HG03064 (cell line): ENCODE data around the gene PROZ.

Source experiments
- ATAC-seq: cut with Tn5 transposase; IDR thresholded peaks from one replicate; pipeline ENCODE4 v1.9.1; 2021; ENCODE audit warnings: low read depth; ENCODE audit not compliant: unreplicated experiment

PROZ gene

DNA sequence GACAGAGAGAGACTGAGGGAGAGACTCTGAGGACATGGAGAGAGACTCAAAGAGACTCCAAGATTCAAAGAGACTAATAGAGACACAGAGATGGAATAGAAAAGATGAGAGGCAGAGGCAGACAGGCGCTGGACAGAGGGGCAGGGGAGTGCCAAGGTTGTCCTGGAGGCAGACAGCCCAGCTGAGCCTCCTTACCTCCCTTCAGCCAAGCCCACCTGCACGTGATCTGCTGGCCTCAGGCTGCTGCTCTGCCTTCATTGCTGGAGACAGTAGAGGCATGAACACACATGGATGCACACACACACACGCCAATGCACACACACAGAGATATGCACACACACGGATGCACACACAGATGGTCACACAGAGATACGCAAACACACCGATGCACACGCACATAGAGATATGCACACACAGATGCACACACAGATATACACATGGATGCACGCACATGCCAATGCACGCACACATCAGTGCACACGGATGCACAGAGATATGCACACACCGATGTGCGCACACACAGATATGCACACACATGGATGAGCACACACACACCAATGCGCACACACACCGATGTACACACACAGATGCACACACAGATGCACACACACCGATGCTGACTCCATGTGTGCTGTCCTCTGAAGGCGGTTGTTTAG lies 39.2 kb upstream of the PROZ start:
- no peak for ATAC-seq

DNA sequence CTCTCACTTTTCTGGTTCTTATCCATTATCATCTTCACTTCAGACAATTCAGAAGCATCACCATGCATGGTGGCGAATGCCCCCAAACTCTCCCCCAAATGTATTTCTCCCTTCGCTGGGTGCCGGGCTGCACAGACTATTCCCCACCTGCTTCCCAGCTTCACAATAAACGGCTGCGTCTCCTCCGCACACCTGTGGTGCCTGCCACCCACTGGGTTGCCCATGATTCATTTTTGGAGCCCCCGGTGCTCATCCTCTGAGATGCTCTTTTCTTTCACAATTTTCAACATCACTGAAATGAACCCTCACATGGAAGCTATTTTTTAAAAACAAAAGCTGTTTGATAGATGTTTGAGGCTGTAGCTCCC lies 38.6 kb upstream of the PROZ start:
- ATAC-seq = no peak

DNA sequence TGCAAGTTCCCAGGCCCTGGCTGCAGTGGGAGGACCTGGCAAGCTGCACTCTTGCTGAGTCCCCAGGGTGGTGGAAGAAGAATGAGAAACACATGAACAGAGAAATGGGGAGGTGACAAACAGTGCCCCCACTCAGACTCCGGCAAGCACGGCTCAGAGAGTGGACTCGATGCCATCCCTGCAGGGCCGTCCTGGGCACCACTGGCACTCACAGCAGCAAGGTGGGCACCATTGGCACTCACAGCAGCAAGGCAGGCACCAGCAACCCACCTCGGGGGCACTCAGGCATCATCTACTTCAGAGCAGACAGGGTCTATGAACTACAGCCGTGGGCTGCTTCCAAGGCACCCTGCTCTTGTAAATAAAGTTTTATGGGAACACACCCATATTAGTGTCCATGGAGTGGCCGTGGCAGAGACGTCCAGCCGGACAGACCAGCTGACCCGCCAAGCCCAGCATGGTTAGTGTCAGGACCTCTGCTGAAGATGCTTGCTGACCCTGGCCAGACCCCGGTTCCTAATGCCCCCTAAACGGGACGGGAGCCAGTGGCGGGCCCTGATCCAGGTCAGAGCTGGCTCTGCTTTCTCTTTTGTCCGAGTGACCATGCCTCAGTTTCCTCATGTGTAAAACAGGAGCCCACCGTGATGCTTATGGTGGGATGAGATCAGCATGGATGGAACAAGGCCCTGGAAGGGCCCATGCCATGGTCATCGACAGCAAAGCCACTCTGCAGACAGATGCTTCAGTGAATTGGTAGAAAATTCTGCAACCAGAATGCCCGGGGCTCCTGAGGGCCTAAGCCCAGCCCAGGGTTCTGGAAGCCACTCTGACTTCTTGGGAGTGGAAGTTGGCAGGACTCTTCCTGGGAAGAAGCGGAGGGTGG lies 37.9 kb upstream of the PROZ start:
- no peak for ATAC-seq

DNA sequence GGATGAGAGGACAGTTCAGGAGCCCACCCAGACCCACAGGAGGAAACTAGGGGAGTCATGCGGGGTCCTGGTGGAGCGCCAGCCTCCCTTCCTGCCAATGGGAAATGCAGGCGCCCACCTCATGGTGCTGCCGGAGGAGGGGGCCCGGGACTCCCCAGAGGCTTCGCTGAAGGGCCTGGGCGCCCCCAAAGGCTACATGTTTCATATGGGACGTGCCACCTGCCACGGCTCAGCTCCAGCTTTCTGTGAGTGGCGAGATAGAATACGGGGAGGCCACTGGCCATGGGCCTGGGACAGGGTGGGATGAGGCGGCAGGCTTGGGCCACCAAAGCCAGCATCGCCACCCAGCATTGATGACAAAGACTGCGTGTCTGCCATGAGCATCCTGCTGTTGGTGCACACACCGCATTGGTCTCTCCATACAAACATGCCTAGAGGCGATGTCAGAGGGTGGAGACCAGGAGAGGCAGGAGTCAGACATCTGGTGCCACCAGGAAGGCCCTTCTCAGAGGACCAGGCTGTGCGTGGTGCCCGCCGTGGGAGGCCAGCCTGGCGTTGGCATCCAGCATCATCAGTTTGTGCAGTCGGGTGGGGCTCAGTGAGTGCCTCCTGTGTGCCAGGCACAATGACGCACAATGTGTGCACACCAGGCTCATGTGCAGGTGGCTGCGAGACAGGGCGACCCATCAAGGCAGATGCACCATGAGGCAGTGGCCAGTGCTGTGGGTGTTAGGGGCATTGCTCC lies 37.1 kb upstream of the PROZ start:
- no peak for ATAC-seq

DNA sequence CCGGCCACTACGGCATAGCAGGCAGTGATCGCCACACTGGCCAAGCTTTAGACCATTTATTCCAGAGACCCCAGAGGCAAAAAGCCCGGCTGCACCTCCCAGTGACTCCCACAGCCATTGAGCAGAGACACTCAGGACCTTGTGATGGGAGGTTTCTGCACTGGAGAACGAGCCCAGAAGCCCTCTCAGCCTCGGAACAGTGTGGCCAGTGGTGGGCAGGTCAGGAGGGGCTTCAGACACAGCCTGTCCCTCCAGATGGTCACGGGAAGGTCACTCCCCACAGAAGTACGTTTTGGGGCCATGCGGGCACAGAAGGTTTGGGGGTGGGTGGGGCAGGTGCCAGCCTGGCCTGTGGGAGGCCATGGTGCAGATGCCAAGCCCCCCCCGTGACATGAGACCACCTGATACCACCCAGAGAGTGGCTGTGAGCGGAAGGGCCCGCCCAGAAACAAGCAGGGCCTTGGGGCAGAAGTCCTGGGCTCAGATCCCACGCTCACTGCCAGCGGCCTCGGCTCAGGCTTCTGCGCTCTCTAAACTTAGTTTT lies 36.4 kb upstream of the PROZ start:
- ATAC-seq = no peak

DNA sequence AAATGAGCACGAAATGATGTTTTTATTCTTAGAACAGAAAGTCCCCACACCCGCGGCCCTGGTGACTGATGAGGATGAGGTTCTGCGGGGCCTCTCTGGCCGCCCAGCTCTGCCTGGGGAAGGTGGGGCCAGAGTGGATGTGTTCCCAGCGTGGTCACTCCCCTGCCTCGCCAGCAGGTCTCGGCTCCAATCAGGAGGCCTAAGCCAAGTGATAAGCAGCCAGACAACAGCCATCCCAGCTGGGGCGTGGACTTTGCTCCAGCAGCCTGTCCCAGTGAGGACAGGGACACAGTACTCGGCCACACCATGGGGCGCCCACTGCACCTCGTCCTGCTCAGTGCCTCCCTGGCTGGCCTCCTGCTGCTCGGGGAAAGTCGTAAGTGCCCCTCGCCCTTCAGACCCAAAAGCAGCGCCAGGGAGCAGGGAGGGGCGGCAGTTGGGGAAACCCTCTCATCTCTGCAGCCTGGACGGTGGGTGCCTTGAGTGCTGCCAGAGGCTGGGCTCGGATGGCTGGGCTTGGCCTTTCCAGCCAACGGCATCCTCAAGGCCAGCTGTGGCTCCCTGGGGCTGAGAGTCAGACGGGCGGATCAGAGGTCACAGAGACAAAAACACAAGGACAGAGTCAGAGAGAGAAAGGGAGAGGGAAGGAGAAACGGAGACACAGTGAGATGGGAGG lies 35.8 kb upstream of the PROZ start, which contains the start of gene F10:
TSS of gene F10 (plus strand) at position 250 of the 676 bp plus-strand sequence. CDS start at position 307, 57 bp downstream.
- ATAC-seq = no peak

DNA sequence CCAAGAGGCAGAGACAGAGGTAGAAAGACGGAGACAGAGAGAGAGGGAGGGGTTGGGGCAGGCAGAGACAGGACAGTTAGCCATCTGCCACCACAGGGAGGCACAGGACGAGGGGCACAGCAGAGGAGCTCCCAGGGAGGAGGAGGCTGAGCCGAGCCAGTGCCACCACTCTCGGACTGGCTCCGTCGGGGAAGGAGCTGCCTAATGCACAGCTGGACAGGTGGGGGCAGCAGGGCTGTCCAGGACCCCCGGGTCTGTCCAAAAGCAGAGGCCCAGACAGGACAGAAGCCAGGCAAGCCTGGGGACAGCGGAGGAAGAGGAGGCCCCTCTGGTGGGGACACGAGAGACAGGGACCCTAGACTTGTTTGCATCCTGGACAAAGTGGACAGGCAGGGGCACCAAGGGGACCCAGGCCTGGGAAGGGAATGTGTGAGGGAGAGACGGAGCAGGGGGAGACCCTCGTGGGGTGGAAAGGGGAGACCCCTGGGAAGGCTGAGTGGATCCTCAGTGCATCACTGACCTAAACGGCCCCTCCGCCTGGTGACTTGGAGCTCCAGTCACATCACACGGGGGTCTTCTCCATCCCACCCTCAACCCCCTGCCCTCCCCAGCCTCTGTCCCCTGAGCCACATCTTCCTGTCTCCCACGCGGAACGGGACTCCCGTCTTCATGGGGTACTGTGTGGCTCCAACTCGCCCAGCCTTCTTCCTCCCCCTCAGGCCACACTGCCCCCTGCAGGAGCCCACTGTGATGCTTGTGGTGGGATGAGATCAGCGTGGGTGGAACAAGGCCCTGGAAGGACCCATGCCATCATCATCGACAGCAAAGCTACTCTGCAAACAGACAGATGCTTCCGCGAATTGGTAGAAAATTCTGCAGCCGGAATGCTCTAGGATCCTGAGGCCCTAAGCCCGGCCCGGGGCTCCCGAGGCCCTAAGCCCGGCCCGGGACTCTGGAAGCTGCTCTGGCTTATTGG lies 34.9 kb upstream of the PROZ start:
- no peak for ATAC-seq

DNA sequence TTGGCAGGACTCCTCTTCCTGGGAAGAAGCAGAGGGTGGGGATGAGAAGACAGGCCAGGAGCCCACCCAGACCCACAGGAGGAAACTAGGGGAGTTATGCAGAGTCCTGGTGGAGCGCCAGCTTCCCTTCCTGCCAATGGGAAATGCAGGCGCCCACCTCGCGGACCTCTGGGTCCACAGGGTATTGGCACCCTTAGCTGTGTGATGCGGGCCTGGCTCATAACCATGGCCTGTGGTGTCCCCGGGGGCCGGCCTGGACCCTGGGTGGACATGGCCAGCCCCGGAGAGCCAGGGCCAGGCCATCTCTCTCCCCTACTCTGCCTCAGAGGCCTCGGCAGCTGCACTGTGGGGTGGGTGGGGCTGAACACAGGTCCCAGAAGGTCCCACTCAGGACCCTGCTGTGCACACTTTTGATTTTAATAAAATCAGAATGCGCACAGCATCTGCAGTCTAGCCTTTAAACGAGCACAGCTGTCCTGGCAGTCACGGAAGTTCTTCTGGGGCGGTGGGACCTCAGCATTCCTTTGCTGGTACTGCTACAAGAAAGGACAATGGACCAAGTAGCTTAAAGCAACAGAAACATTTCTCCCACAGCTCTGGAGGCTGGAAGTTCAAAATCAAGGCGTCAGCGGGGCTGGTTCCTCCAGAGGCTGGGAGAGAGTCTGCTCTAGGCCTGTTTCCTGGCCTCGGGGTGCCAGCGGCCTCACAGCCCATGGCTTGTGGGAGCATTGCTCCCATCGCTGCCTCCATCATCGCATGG lies 34.1 kb upstream of the PROZ start:
- ATAC-seq = no peak

DNA sequence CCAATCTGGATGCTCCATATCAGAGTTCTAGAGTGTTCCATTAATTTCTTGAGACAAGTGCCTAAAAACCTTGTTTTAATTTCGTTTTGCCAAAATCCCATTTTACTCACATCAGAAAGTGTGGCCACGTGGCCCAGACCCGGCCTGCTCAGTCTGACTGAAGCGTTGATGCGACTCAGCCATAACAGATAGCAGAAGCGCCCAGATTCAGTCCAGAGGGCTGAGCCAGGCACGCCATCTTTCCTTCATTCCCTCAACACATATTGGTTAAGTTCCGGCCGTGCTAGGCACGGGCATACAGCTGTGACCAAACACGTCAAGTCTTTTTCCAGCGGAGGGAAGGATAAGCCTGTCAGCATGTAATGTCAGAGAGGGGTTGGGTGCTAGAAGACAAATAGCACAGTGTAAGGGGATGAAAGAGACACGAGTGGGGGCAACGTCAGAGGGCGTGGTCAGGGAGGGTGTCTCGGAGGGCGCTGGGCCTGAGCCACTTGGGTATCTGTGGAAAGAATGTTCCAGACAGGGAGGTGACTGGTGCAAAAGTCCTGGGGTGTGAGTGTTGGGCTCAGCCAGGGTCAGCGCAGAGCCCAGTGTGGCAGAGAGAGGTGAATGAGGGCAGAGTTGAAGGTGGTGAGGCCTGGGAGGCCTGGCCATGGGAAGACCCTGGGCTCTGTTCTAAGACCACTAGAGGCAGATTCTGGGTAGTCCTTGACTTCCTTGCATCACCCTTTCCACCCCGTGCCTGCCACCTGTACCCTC lies 32.8 kb upstream of the PROZ start:
- no peak for ATAC-seq

DNA sequence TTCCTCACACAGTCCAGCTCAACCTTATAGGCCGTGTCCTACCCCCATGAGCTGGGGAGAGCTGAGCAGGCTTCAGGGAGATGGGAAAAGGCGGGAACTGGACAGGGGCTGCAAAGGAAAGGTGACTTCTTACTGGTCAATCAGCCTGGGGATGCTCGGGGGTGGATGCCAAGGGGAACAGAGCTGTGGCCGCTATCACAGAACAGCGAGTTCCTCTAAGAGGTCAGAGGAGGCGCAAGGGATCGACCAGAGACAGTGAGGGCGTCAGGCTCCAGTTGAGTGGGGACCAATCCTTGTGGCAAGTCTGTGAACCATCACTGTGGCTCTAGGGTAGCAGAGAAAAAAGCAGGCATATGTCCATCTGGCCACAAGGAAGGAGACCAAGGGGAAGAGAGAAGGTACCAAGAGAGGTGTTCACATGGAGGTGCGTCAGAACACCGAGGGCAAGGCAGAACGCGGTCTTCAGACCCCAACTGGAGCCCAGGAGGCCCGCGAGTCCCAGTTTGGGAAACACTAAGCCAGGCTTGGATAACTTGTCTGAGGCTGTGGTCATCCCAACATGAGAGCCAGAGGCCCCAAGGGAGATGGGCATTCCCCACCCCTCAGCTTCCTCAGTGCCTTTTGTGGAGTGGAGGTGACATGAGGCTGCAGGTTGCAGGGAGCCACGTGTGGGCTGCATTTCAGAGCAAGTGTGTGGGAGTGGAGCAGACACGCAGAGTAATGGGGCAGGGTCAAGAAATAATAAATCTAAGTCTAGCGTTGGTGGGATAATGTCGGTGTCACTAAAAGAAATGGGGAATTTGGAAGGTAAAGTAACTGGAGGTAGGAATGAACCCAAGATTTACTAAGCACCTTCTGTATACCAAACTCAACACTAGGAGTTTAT lies 31.9 kb upstream of the PROZ start:
- no peak for ATAC-seq

DNA sequence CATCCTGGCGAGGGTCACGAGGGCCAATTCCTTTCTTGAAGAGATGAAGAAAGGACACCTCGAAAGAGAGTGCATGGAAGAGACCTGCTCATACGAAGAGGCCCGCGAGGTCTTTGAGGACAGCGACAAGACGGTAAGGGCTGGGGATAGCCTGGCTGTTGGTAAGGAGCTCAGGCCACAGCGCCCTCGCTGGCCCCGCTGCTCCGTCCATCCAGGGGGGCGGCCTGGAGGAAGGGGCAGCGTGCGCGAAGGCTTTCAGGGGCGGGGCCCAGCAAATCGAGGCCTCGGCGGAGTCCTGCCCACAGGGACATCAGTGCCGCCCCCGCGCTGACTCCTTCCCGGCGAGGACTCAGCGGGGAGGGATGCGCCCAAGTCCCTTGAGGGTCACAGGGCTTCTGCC lies 29.0 kb upstream of the PROZ start:
- ATAC-seq = no peak

DNA sequence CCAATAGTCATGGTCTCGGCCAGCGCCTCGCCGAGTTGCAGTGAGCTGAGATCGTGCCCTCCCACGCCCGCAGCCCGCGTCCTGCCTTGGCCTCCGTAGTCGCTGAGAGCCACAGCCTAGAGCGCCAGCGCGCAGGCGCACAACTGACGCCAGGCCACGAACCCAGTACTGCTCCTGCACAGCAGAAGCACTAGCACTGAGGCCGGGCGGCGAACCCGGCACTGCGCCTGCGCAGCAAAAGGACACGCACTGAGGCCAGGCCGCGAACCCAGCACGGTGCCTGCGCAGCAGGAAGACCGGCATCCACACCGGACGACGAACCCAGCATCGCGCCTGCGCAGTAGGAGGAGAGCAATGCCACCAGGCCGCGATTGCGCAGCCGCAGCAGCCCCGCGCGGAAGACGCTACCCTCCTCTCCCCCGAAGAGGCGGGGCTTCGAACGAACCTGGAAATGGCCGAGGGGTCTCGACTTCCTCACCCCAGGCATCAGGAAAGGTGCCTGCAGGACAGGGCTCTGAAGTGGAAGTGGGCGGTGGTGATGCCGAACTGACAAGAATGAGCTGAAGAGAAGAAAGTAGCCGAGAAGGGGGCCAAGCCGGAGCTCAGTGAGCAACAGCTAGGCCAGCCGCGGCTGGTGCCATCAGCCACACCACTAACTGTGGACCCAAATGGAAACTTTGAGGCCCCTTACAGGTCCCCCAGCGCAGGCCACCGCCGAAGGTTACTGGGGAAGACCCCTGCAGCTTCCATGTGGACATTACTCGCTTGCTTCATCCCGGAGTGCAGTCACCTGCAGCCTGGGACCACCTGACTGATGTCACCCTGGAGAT lies 28.3 kb upstream of the PROZ start:
- ATAC-seq = no peak

DNA sequence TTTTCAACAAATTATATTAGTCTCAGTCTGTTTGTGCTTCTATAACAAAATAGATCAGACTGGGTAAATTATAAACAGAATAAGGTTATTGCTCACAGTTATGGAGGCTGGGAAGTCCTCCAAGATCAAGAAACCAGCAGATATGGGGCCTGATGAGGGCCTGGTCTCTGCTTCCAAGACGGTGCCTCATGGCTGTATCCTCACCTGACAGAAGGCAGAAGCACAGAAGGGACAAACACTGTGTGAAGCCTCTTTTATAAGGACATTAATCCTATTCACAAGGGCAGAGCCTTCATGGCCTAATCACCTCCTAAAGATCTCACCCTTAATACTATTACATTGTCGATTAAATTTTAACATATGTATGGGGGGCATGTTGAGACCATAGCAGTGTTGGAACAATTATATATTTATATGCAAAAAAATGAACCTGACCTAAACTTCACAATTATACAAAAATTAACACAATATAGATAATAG lies 23.1 kb upstream of the PROZ start:
- ATAC-seq = no peak

DNA sequence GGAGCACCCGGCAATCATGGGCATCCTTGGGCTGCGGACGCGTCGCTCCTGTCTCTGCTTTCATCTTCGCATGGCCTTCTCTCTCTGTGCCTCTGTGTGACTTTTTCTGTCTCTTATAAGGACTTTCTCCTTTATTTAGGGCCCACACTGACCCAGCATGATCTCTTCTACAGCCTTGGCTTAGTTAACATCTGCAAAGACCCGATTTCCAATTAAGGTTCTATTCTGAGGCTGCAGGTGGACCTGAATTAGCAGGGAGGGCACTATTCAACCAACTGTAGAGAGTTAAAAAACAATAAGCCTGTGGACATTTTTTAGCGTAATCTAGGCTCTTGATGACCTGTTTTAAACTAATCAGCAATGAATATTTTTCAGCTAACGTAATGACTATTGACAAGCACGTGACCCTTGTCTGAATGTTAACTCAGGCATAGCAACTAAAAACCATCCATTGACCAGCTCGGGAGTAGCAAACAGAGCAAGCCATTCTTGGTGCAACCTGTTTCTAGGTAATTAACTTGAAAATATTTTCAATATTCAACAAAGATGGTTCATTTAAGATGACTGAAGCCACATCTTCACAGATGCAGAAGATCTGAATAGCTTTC lies 20.7 kb upstream of the PROZ start:
- ATAC-seq = no peak

DNA sequence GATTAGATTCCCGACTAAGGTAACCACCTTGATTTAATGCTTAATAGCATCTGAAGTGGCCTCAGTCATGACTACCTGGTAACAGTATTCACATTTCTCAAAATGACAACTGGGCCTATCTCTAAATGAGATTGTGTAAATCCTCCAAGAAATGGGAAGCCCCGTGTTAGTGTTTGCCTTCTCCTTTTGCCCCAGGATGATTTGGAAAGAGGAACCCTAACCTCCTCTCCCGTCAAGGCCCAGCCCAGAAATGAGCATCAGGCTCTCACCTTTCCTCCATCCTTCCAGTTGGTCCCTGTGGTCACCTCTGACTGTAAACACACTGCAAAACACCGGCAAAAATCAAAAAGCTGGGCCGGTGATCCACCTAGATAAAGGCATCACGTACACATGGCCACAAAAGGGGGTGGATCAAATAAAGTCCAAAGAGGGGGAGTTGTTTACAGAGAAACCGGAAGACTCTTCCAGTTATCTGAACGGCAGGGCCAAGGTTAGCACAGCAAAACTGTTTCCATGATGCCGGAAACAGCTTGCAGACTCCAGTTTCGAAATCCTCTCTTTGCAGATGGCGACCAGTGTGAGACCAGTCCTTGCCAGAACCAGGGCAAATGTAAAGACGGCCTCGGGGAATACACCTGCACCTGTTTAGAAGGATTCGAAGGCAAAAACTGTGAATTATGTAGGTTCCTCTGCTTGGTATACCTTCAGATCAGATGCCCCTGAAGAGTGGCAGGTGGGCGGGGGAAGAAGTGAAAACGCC lies 19.5 kb upstream of the PROZ start:
- ATAC-seq = no peak
